Measurements from ENCODE around the gene PCGF3.

PCGF3 gene

GRCh38 chr4:739569-739968 is 33.9 kb downstream of the PCGF3 start:
- TF ChIP-seq, protein P1, sequence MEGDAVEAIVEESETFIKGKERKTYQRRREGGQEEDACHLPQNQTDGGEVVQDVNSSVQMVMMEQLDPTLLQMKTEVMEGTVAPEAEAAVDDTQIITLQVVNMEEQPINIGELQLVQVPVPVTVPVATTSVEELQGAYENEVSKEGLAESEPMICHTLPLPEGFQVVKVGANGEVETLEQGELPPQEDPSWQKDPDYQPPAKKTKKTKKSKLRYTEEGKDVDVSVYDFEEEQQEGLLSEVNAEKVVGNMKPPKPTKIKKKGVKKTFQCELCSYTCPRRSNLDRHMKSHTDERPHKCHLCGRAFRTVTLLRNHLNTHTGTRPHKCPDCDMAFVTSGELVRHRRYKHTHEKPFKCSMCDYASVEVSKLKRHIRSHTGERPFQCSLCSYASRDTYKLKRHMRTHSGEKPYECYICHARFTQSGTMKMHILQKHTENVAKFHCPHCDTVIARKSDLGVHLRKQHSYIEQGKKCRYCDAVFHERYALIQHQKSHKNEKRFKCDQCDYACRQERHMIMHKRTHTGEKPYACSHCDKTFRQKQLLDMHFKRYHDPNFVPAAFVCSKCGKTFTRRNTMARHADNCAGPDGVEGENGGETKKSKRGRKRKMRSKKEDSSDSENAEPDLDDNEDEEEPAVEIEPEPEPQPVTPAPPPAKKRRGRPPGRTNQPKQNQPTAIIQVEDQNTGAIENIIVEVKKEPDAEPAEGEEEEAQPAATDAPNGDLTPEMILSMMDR (IDR thresholded peaks at IDR 0.05; ENCODE audit: low read depth, low read length): no peak
- H3K4me3 ChIP-seq (ENCODE audit: low read depth, low read length): no peak overlapping the region

GRCh38 chr4:740011-740410 is 34.4 kb downstream of the PCGF3 start:
- TF ChIP-seq, protein P1 (IDR thresholded peaks at IDR 0.05; ENCODE audit: low read depth, low read length): no peak
- no peak overlapping the region for H3K4me3 ChIP-seq (ENCODE audit: low read depth, low read length)

DNA sequence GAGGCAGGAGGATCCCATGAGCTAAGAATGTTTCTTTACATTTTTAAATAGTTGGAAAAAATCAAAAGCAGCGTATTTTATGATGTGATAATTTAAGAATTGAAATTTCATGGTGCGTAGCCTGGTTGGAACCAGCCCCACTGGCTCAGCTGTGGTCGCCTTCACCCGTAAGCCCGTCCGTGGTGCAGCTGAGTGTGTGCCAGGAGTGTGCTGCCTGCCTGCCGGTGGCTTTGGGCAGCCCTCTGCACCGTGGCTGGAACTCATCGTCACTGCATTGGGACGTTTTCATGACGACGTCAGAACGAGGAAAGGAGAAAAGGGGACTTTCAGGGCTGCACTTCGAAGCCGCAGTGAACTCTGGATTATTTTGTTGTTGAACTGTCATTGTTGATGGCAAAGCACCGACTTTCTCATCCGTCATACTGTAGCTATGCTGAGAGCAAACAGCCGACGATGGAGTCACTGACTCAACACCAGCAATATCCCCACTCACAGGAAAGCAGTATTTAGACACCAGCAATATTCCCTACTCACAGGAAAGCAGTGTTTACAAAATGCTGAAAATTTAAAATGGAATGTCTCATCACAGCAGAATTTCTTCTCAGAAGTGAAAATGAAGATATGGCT is 35.1 kb downstream of the PCGF3 start:
- H3K4me3 ChIP-seq (ENCODE audit: low read depth, low read length): peak overlapping the region; percentile 17; the same call in 1 of the 2 replicates
- TF ChIP-seq, protein P1 (IDR thresholded peaks at IDR 0.05; ENCODE audit: low read depth, low read length): no peak

GRCh38 chr4:742096-742741 is 36.6 kb downstream of the PCGF3 start:
- TF ChIP-seq, protein P1 (IDR thresholded peaks at IDR 0.05; ENCODE audit: low read depth, low read length): no peak
- no peak overlapping the region for H3K4me3 ChIP-seq (ENCODE audit: low read depth, low read length)

GRCh38 chr4:742742-743311 is 37.2 kb downstream of the PCGF3 start:
- TF ChIP-seq, protein P1 (IDR thresholded peaks at IDR 0.05; ENCODE audit: low read depth, low read length): peak; percentile 96
- no peak overlapping the region for H3K4me3 ChIP-seq (ENCODE audit: low read depth, low read length)

DNA sequence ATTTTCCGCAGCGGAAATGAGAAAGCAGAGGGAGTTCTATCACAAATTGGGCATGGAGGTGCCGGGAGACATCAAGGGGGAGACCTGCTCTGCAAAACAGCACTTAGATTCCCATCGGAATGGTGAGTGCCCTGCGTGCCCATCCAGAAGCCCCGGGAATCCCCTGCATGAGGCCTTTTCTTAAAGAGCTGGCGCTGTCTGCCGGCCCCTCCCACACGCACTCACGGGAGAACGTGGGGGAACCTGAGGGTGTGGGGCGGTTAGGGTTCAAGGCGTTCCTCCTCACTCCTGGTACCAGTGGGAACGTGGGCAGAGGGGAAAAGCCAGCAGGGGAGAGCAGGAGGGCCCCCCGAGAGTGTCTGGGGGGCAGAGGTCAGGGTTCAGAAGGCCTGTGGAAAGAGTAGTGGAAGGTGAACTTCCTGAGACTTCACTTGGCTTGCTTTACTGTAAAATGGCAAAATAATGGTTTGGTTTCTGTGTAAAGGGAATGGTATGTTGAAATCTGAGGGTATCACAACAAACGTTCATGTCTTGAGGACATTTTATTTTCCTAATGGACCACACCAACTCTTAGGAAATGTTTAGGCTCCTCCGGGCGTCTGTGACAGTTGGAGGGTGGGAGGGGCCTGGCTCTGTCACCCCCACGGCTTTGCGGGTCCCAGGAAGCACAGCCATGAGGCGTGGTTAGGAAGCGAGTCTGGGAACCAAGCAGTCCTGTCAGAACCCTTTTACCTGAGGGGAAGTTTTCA is 38.0 kb downstream of the PCGF3 start:
- H3K4me3 ChIP-seq (ENCODE audit: low read depth, low read length): no peak overlapping the region
- TF ChIP-seq, protein P1 (IDR thresholded peaks at IDR 0.05; ENCODE audit: low read depth, low read length): no peak
